Measurements from ENCODE around the gene CHIT1.
"Not testable (repeated sequence)": the region's sequence is repeated elsewhere in the genome, so short reads cannot be mapped to it uniquely, and the experiment has no call there.

The CHIT1 gene

GRCh38 chr1:203229471-203230135 lies at the start of gene CHIT1:
Gene CHIT1, minus strand, starts transcription at chr1:203229673. Its CDS starts 37 bp downstream, at chr1:203229636.
- DNase-seq, result no peak

- no peak for DNase-seq
These were observed 49.5 kb upstream of the CHIT1 start for GRCh38 chr1:203278885-203279406.

- no peak for DNase-seq
These were observed 48.8 kb upstream of the CHIT1 start for GRCh38 chr1:203278082-203278884.

GRCh38 chr1:203276916-203277545 lies 47.6 kb upstream of the CHIT1 start:
- DNase-seq, result no peak

GRCh38 chr1:203276408-203276807 lies 46.9 kb upstream of the CHIT1 start:
- DNase-seq, result no peak

GRCh38 chr1:203275656-203276272 lies 46.3 kb upstream of the CHIT1 start:
- DNase-seq, result no peak

GRCh38 chr1:203274603-203275381 lies 45.3 kb upstream of the CHIT1 start:
- DNase-seq, result no peak

- no peak for DNase-seq
These were observed 44.6 kb upstream of the CHIT1 start for GRCh38 chr1:203273869-203274602.

GRCh38 chr1:203273206-203273868 lies 43.9 kb upstream of the CHIT1 start:
- peak; percentile 87 to 93 for DNase-seq

- no peak for DNase-seq
These were observed 43.2 kb upstream of the CHIT1 start for GRCh38 chr1:203272633-203273205.

- DNase-seq, result no peak
These were observed 42.6 kb upstream of the CHIT1 start for GRCh38 chr1:203271962-203272632.

GRCh38 chr1:203271018-203271743 lies 41.7 kb upstream of the CHIT1 start:
- peak; percentile 48 to 73 for DNase-seq

GRCh38 chr1:203270448-203270847 lies 41.0 kb upstream of the CHIT1 start:
- no peak for DNase-seq

- DNase-seq, result no peak
These were observed 40.2 kb upstream of the CHIT1 start for GRCh38 chr1:203269654-203270020.

- DNase-seq, result peak in 1 of 2 experiments; percentile 43
These were observed 39.6 kb upstream of the CHIT1 start for GRCh38 chr1:203268901-203269653.

- DNase-seq, result no peak
These were observed 38.4 kb upstream of the CHIT1 start for GRCh38 chr1:203267912-203268311.

- peak; percentile 66 to 78 for DNase-seq
These were observed 37.9 kb upstream of the CHIT1 start for GRCh38 chr1:203267347-203267846.

- not testable (repeated sequence) for DNase-seq
These were observed 36.7 kb upstream of the CHIT1 start for GRCh38 chr1:203266140-203266539.
